DMS 273 (cell line): ENCODE data around the gene ING1.
A peak's percentile ranks its signal among the peaks of the same experiment; 100 is the strongest.
"Not testable (repeated sequence)": the region's sequence is repeated elsewhere in the genome, so short reads cannot be mapped to it uniquely, and the experiment has no call there.

Source experiments
- DNase-seq: peaks from one replicate; lab custom pipeline; 2025; ENCODE audit not compliant: unreplicated experiment; lab: John Stamatoyannopoulos, UW

ING1 gene

DNA sequence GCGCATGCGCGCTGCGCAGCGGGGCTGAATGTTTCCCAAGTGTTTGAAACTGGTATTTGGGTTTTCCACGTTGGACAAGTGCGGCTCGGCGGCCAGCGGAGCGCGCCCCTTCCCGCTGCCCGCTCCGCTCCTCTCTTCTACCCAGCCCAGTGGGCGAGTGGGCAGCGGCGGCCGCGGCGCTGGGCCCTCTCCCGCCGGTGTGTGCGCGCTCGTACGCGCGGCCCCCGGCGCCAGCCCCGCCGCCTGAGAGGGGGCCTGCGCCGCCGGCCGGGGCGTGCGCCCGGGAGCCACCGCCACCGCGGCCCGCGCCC, at the start of gene ING1:
Gene ING1 (plus strand): TSS at position 59 of the 311 bp plus-strand sequence. CDS start 450 bp downstream, outside the sequence.
- no peak for DNase-seq

GRCh38 chr13:110664041-110664440, 49.5 kb upstream of the ING1 start:
- no peak for DNase-seq

GRCh38 chr13:110664673-110665072, 48.8 kb upstream of the ING1 start:
- DNase-seq = no peak

DNA sequence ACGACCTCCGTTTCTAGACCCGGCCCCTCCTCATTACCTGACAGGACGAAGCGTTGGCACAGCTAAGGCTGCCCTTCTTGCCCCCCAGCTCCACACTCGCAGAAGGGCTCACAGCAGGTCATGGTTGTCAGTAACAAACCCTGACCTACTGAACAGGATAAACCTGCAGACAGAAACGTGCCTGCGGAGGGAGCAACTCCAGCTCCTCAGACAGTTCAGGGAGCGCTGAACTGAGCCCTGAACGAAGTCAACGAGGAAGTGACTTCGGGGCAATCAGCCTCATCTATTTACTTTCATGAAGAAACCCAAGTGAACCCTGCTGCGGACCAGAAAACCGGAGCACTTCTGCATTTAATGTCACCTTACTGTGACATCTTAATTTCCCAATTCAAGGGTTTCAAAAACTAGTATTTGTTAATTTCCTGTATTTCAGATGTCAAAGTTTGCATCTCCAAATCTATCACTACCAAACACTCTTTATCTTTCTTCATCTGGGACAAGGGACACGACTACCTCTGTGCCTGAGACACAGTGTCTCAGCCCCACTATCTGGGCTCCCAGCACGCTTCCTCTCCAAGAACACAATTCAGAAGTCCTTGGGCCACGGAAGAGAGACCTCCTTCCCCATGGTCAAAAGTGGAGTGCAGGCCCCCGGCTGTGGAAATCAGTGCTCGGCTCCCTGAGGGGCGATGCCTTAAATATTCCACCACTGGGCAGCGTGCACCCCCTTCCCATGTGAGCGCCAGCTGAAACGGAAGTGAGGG, 47.8 kb upstream of the ING1 start:
- DNase-seq = no peak

DNA sequence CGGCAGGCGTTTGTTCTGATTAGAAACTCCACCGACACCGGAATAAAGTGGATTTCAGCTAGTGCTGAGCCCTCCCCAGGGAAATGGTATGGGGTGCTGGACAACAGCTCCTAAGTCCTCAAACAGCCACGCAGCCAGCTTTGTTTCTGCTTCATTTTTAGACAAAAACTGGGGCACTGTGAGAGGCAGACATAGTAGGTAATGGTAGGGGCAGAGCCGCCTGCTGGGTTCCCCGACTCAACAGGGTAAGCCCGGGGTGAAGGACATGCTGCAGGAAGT, 47.3 kb upstream of the ING1 start:
- no peak for DNase-seq

DNA sequence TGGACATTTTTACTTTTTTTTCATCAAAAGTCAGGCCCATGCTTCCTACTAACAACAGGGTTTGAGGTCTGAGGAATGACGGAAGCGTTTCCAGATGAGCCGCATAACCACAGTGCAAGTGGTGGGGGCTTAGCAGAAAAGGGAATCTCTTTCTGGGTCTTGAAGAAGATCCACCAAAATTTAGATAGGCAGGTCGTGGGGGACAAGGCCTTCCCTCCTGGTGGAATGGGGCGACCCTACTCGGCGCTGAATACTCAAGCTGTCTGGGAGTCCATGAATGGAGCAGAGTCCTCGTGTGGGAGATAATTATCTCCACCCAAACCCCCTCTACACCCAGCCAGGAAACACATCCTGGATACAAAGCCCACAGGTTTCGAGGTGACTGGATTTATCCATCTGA, 44.5 kb upstream of the ING1 start:
- DNase-seq = no peak

GRCh38 chr13:110669814-110670213, 43.7 kb upstream of the ING1 start:
- DNase-seq = not testable (repeated sequence)

DNA sequence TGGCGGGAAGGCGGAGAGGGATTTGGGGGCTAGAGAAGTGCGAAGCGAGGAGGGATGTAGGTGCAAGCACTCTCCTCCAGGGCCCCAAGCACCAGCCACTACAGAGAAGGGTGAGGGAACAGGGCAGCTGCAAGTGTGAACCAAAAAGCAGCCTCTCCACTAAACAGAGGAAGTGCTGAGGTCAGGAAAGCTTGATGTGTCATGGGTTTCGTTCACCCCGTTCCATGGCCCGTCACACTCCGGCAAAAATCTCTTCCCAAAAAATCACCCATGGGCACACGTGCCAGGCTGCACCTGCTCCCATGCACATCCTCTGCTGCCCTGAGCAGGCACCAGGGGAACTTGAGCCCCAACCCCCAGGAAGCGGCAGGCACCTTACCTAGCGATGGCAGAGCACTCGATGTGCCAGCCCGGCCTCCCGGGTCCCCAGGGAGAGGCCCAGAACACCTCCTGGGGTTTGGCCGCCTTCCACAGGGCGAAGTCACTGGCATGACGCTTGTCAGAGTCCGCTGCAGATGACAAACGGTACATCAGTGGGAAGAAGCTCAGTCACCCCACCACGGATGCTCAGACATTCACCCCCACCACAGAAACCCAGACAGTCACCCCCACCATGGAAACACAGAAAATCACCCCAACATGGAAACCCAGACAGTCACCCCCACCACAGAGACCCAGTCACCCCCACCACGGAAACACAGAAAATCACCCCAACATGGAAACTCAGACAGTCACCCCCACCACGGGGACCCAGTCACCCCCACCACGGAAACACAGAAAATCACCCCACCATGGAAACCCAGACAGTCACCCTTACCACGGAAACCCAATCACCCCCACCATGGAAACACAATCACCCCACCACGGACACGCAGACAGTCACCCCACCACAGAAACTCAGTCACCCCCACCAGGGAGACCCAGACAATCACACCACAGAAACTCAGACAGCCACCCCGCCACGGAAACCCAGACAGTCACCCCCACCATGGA, 36.6 kb upstream of the ING1 start:
- DNase-seq = no peak

GRCh38 chr13:110677731-110678545, 35.6 kb upstream of the ING1 start:
- DNase-seq = no peak

DNA sequence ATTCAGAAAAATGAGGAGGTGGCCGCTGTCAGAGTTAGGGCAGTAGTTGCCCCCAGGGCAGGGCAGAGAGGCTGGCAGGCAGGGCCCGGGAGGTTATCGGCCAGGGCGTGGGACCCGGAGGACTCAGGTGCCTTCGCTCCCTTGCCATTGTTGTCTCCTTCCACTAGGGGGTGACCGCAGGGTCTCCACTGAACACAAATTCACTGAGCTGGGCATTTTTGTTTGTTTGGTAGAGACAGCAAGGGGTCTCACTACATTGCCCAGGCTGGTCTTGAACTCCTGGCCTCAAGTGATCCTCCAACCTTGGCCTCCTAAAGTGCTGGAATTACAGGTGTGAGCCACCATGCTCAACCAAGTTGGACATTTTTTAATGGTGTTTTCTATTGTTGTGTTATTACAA, 32.6 kb upstream of the ING1 start:
- DNase-seq = peak; percentile 50

GRCh38 chr13:110681868-110682550, 31.5 kb upstream of the ING1 start:
- DNase-seq = no peak

DNA sequence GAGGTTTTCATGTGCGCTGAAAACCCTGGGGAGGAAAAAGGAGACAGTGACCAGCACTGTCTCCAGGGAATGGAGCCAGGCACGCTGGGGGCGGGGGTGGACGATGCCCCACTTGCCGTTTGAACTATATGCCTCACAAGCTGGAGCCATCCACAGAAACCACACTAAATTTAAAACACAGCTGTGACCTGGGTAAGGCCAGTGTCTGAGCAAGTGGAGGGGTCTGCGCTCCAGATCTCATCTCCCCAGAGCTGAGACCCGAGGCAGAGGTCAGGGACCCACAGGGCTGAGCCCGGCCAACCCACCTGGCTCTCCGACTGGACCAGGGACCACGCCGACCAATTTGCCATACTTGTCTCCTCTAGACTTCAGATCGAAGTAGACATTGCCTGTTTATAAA, 30.8 kb upstream of the ING1 start:
- DNase-seq = no peak

GRCh38 chr13:110683203-110683883, 30.2 kb upstream of the ING1 start:
- DNase-seq = peak; percentile 5

- no peak for DNase-seq
These were observed 29.6 kb upstream of the ING1 start for GRCh38 chr13:110683921-110684320.

DNA sequence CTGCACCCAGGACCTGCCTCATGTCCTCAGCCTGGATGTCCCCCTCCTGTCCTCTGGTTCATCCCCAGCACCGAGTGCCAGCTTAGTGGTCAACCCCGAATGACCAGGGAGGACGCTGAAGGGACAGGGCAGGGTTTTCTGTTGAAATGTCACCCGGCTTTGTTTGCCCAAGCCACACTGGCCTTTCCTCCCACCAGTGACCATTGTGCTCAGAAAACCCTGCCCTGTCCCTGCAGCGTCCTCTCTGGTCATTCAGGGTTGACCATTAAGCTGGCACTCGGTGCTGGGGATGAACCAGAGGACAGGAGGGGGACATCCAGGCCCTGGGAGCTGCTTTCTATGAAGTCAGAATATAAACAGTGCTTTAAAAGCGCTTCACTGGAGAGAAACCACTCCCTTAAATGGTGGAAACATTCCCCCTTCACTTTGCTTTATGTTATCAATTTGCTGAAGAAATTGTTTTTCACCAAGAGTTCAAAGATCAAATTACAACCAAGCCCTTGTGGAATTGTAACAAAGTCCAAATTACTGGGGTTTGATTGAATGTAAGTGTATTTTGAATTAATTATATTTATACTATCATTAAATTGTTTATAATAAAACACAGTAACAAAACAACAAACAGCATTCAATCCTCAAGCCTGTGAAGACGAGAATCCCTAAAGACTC, 29.0 kb upstream of the ING1 start:
- no peak for DNase-seq

GRCh38 chr13:110685305-110686020, 28.0 kb upstream of the ING1 start:
- DNase-seq = no peak

GRCh38 chr13:110687736-110688135, 25.8 kb upstream of the ING1 start:
- DNase-seq = no peak

DNA sequence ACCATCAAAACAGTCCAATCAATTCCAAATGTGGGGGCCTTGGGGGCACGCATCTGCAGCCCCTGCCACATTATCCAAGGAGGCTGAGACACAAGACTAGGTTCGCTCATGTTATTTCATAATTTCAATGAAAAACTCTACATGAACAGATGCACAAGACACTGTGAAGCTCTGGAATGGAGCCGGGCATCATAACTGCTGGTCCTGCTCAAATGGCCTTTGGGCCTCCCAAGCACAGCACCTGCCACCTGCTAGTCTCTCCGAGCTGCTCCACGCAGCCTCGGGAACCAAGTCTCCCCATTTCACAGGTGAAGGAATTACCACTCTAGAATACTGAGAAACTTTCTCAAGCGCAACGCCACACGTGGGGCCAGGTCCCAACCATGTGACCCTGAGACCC, 24.5 kb upstream of the ING1 start:
- no peak for DNase-seq

GRCh38 chr13:110689711-110690110, 23.8 kb upstream of the ING1 start:
- DNase-seq = no peak
